AG04449 (cell line): ENCODE data around the gene P4HB.

ENCODE experiments used
- CTCF ChIA-PET: fragments of 350-600 bp; formaldehyde crosslinking; extraction: SDS; loops from one replicate; lab custom pipeline; 2021; ENCODE audit warnings: antibody characterized with exemption; lab: Yijun Ruan, JAX
- POLR2A ChIA-PET: fragments of 400-600, 350-600 bp; formaldehyde crosslinking; extraction: SDS; loops from one replicate; lab custom pipeline; 2020; ENCODE audit warnings: antibody characterized with exemption, inconsistent platforms; lab: Yijun Ruan, JAX
- DNase-seq: peaks from one replicate; pipeline ENCODE4 v3.0.0-alpha.2; 2010; ENCODE audit warnings: low read depth, low spot score
- H3K4me3 ChIP-seq: 2 replicates; pipeline ENCODE4 v1.5.1; 2011; ENCODE audit warnings: low read depth, mild to moderate bottlenecking, control low read depth, low read length
- TF ChIP-seq, protein P1 (sequence below): IDR thresholded peaks from one replicate; pipeline ENCODE4 v1.5.1; 2011; ENCODE audit warnings: mild to moderate bottlenecking, moderate library complexity, low read length, control low read depth, inconsistent platforms; ENCODE audit not compliant: insufficient read depth; ENCODE audit errors: missing control alignments

The P4HB gene

DNA sequence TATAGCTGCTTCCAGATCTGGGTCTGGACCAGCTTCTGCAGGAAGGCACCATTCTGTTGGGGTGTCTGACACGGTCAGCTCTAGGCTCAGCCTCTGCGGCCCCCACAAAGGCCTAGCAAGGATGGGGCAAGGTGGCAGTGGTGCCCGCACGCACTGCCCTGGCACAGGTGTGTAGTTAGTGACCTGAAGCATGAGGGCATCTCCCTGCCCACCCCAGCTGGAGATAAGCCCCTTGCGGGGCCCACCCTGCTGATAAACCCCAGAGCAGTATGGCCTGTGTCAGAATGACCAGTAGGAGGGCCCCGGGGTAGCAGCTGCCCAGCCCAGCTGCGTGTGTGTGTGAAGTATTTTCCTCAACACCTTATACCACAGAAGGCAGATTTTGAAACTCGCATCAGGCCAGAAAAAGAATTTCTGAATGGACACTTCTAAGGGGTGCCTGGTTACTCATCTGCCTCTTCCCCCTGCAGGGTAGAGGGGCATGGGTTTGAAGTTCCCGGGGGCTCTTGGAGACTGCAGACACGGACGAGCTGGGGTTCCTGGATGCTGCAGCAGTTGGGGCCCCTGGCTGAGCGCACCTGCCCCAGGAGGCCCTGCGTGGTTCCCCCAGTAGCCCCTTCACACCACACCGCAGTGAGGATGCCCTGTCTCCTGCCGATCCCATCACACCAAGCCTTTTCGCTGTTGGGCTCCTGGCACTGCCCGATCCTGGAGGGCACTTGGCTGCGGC is 6.3 kb upstream of the P4HB start:
- CTCF ChIA-PET, result interaction anchor here (0.8 kb wide), 1 partner anchor 131 kb away, joined by 3 read pairs; no protein-coding TSS in a partner anchor
- TF ChIP-seq, protein P1, sequence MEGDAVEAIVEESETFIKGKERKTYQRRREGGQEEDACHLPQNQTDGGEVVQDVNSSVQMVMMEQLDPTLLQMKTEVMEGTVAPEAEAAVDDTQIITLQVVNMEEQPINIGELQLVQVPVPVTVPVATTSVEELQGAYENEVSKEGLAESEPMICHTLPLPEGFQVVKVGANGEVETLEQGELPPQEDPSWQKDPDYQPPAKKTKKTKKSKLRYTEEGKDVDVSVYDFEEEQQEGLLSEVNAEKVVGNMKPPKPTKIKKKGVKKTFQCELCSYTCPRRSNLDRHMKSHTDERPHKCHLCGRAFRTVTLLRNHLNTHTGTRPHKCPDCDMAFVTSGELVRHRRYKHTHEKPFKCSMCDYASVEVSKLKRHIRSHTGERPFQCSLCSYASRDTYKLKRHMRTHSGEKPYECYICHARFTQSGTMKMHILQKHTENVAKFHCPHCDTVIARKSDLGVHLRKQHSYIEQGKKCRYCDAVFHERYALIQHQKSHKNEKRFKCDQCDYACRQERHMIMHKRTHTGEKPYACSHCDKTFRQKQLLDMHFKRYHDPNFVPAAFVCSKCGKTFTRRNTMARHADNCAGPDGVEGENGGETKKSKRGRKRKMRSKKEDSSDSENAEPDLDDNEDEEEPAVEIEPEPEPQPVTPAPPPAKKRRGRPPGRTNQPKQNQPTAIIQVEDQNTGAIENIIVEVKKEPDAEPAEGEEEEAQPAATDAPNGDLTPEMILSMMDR, result no peak
- DNase-seq, result no peak
- H3K4me3 ChIP-seq, result no peak overlapping the region
- POLR2A ChIA-PET, result interaction anchor here (1.0 to 1.6 kb wide), 2 partner anchors 11 to 163 kb away, joined by 3 to 4 read pairs; partner anchors contain the start of gene MRPL12

DNA sequence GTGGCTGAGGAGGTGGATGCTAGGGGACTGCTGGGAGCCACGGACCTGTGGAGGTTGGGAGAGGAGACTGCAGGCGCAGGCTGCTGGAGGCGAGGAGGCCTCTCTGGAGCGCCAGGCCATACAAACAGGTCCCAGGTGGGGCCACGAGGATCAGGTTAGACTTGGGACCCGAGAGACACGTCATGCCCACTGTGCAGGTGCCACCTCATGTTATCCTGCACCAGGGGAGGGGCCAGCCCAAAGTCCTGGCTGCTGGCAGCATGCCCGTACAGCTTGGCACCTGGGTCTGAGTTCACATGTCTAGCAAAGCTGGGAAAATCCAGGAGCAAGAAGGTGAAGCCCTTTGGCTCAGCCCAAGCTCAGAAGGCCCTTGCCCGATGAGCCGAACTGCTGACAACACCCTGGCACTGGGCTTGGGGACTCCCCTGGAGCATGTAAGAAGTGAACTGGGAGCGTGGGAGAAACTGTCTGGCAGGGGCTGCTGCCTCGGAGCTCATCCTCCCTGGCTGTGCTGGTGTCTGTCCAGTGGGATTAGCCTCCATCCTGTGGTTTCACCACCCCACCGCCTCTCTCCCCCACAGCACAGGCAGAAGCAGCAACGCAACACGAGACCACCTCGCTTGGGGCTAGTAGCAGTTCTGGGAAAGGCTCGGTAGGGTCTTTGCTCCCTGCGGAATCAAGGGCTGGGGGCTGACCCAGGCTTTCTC is 5.6 kb upstream of the P4HB start:
- no peak overlapping the region for H3K4me3 ChIP-seq
- TF ChIP-seq, protein P1, result no peak
- ChIA-PET CTCF (interaction anchor here (0.6 kb wide), 1 partner anchor 26 kb away, joined by 3 read pairs; no protein-coding TSS in a partner anchor), POLR2A (interaction anchor here (1.0 to 1.6 kb wide), 3 partner anchors 10 to 182 kb away, joined by 3 to 4 read pairs (median 3); partner anchors contain the start of genes ARL16, HGS and MRPL12)
- no peak for DNase-seq

DNA sequence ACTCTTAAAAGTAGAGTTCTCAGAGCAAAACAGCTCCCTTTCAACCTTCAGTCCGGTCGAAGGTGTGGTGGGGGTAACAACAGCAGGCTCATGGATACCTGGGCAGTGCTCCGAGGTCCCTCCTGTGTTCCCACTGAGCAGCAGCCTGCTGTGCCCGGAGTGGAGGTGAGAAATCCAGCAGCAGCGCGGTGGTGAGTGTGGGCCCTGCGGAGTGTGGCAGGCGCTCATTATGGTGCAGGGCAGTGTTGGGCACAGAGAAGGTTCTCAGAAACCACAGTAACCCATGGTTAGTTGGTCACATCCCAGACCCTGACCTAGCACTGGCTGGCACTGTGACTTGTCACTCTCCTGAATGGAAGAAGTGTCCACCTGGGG is 5.0 kb upstream of the P4HB start:
- H3K4me3 ChIP-seq, result no peak overlapping the region
- ChIA-PET CTCF (interaction anchor here (0.6 kb wide), 1 partner anchor 27 kb away, joined by 3 read pairs; no protein-coding TSS in a partner anchor), POLR2A (interaction anchor here (1.1 to 1.6 kb wide), 3 partner anchors 11 to 181 kb away, joined by 3 to 4 read pairs (median 4); partner anchors contain the start of genes ARL16, HGS and MRPL12)
- TF ChIP-seq, protein P1, result no peak
- DNase-seq, result no peak

DNA sequence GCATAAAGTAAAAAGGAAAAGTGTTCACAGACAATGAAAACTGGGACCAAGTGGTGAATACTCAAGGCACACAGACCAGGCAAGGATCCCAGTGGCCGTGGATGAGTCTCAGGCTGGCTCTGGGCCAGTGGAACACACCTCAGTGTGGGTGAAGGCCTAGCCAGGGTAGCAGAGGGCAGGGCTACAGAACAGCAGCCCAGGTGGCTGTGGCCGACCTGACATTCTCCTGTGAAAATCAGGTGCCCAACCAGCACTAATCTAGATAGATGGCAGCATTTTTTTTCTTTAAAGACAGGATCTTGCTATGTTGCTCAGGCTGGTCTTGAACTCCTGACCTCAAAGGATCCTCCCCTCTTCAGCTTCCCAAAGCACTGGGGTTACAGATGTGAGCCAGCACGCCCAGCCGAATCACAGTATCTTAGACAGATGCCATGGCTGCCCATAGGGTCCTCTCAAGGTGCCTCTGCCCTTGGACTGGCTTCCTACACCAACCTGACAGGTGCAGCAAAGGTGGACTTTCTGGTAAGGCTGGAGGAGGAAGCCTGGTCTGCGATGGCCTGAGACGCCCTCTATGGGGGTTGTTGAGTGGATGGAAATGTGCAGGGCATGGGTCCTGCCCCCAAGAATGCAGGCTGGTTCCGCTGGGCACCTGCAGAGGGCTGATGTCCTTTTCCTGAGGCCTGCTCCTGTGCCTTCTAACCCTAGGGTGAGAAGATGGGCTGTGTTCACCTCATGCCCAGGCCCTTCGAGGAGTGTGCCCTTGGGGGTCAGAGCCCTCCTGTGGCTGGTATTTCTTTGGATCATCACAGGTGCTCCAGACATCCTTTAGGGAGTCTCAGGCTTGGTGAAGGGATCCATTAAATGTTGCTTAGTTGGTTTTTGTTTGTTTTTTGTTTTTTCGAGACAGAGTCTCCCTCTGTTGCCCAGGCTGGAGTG is 3.8 kb upstream of the P4HB start:
- TF ChIP-seq, protein P1, result no peak
- ChIA-PET CTCF (interaction anchor here (3.3 kb wide), 1 partner anchor 129 kb away, joined by 16 read pairs; no protein-coding TSS in a partner anchor), POLR2A (interaction anchor here (1.2 kb wide), 1 partner anchor 9 kb away, joined by 4 read pairs; no protein-coding TSS in a partner anchor)
- no peak for DNase-seq
- H3K4me3 ChIP-seq, result no peak overlapping the region

DNA sequence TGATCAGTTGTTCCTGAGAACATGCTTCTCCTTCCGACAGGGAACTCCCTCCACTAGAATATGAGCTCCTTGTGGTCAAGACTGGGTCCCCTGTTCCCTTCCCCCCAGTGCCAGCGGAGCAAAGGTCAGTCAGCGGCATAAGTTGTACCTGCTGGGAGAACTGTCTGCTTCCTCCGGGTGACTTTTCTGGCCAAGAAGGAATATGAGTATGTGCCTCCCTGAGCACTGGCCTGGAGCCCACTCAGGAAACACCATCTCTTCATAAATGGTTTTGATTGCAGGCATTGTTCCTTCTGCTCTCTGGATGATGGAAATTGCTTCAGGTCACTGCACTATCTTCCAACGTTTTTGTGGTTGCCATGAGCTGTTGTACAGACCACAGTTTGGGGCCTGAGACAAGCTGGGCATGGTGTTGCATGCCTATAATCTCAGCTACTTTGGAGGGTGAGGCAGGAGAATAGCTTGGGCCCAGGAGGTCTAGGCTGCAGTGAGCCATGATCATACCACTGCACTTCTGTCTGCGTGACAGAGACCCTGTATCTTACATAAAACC is 2.9 kb upstream of the P4HB start:
- TF ChIP-seq, protein P1, result no peak
- no peak for DNase-seq
- ChIA-PET CTCF (interaction anchor here (0.7 to 3.3 kb wide), 2 partner anchors 128 to 150 kb away, joined by 3 to 16 read pairs; no protein-coding TSS in a partner anchor), POLR2A (no interaction called here)
- H3K4me3 ChIP-seq, result no peak overlapping the region
